SJSA1 (cell line): ENCODE measurements around the gene ST6GALNAC1. TPM values are rescaled to one million over a fixed set of nuclear protein-coding genes. Genes with fewer than 3 reads are reported as not detected.

Experiments
- DNase-seq, 2 experiments: peaks; one replicate each; pipeline ENCODE4 v3.0.0-alpha.2; 2015 to 2020; ENCODE audit warnings: low spot score in 2 of 2, low read depth in 1 of 2
- H3K27ac ChIP-seq: fragments of 250-450 bp; sonication (Bioruptor Pico); 2 replicates; pipeline ENCODE4 v1.5.1; 2020; ENCODE audit warnings: mild to moderate bottlenecking, moderate library complexity
- H3K27me3 ChIP-seq: fragments of 250-450 bp; sonication (Bioruptor Pico); replicated peaks from 2 replicates; pipeline ENCODE4 v1.5.1; 2020; ENCODE audit warnings: mild to moderate bottlenecking, moderate library complexity
- H3K36me3 ChIP-seq: fragments of 250-450 bp; sonication (Bioruptor Pico); 2 replicates; pipeline ENCODE4 v1.5.1; 2020; ENCODE audit warnings: mild to moderate bottlenecking
- H3K4me1 ChIP-seq: fragments of 250-450 bp; sonication (Bioruptor Pico); replicated peaks from 2 replicates; pipeline ENCODE4 v1.6.1; 2021; ENCODE audit warnings: mild to moderate bottlenecking
- H3K4me3 ChIP-seq: fragments of 250-450 bp; sonication (Bioruptor Pico); 2 replicates; pipeline ENCODE4 v1.5.1; 2020; ENCODE audit warnings: mild to moderate bottlenecking
- H3K9me3 ChIP-seq: fragments of 250-450 bp; sonication (Bioruptor Pico); replicated peaks from 2 replicates; pipeline ENCODE4 v1.5.1; 2020; ENCODE audit warnings: mild to moderate bottlenecking
- total RNA-seq: library from RNA; depleted of rRNA; stranded (reverse); fragments of >200 nt; shearing (Covaris generic); gene quantifications from 2 replicates; pipeline ENCODE4 v1.2.3, GENCODE V29; 2014

Gene ST6GALNAC1
- total RNA-seq, 1 experiment from 2014 or later: not detected

GRCh38 chr17:76683011-76683755 is 39.6 kb upstream of the ST6GALNAC1 start:
- Histone ChIP-seq H3K27ac (no peak overlapping the region), H3K4me1 (peaks cover 38% of the 10 kb centered on the region), H3K9me3 (no peaks in the 10 kb centered on the region), H3K27me3 (no peaks in the 10 kb centered on the region), H3K36me3 (peaks cover 89% of the 10 kb centered on the region), H3K4me3 (no peak overlapping the region)
- peak; percentile 47 to 72 for DNase-seq

DNA sequence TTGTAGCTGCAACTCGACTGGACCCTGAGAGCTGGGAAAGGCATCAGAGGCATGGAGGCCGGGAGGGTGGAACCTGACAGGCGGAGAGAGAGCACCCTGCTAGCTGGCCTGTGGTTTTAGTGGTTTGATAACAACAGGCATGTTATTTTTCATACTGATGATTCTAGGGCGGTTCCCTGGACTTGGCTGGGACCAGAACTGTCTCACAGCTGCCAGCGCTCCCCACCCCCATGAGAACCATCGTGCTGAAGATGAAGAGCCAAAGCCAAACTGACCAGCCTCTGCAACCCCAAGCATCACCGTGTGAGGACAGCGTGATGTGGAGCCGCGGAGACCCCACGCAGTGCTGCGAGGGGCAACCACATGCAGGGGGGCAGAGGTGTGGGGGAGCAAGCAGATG is 38.7 kb upstream of the ST6GALNAC1 start:
- Histone ChIP-seq H3K4me1 (peaks cover 29% of the 10 kb centered on the region), H3K27ac (no peak overlapping the region), H3K4me3 (no peak overlapping the region), H3K9me3 (no peaks in the 10 kb centered on the region), H3K27me3 (no peaks in the 10 kb centered on the region), H3K36me3 (peaks cover 88% of the 10 kb centered on the region)
- DNase-seq: peak; percentile 68 to 69

GRCh38 chr17:76681222-76682137 is 37.9 kb upstream of the ST6GALNAC1 start:
- Histone ChIP-seq H3K4me1 (peaks cover 36% of the 10 kb centered on the region), H3K27me3 (no peaks in the 10 kb centered on the region), H3K27ac (no peak overlapping the region), H3K9me3 (no peaks in the 10 kb centered on the region), H3K4me3 (no peak overlapping the region), H3K36me3 (peaks cover 88% of the 10 kb centered on the region)
- DNase-seq: peak; percentile 84 to 88

- Histone ChIP-seq H3K36me3 (peaks cover 86% of the 10 kb centered on the region), H3K4me3 (no peak overlapping the region), H3K27me3 (no peaks in the 10 kb centered on the region), H3K4me1 (peaks cover 44% of the 10 kb centered on the region), H3K9me3 (no peaks in the 10 kb centered on the region), H3K27ac (no peak overlapping the region)
- no peak for DNase-seq
Measured at GRCh38 chr17:76679239-76679638, 35.7 kb upstream of the ST6GALNAC1 start.

DNA sequence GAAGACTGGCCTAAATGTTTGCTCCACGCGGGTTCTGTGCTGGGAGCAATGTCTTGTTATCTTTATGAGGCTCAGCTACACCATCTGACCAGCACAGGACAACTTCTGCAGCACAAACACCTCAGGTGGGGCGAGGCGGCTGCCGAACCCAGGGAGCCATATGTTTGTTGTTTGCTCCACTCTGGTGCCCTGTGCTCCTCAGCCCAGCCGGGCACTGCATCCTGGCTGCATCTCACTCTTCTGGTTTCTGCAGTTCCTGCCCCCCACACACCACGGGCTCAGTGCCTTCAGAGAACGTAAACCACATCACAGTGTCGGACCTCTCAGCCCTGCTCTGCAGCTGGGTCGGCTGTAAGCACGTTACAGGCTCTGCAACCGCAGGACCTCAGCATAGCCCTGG is 34.8 kb upstream of the ST6GALNAC1 start:
- H3K4me3 ChIP-seq: no peak overlapping the region
- H3K36me3 ChIP-seq: peaks cover 82% of the 10 kb centered on the region
- H3K27me3 ChIP-seq: no peaks in the 10 kb centered on the region

DNA sequence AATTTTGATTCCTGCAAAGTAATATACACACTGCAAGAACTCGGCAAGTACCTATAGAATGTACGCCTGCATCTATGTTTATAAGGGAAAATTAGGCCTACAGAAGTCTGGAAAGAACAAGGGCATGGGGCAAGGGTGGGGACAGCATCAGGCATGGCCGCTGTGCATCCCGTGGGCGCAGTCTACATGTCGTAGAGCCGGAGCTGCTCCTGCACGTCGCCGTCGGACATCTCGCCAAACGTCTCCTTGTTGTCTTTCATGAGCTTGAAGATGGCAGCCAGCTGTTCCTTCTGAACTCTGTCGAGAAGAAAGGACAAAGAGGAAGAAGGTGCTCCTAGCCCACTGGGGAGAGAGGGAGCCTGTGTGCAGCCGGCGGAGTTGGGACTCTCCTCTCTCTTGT is 33.8 kb upstream of the ST6GALNAC1 start:
- no peak overlapping the region for H3K27ac ChIP-seq
- H3K4me1 ChIP-seq: peaks cover 47% of the 10 kb centered on the region
- H3K36me3 ChIP-seq: peaks cover 73% of the 10 kb centered on the region
- H3K4me3 ChIP-seq: no peak overlapping the region
- H3K9me3 ChIP-seq: no peaks in the 10 kb centered on the region
- H3K27me3 ChIP-seq: no peaks in the 10 kb centered on the region
- DNase-seq: no peak

More for the DNA sequence above, 34.8 kb upstream of the ST6GALNAC1 start:
- no peaks in the 10 kb centered on the region for H3K9me3 ChIP-seq
- no peak overlapping the region for H3K27ac ChIP-seq
- no peak for DNase-seq
- H3K4me1 ChIP-seq: peaks cover 47% of the 10 kb centered on the region

GRCh38 chr17:76676629-76677028 is 33.1 kb upstream of the ST6GALNAC1 start:
- Histone ChIP-seq H3K9me3 (no peaks in the 10 kb centered on the region), H3K27me3 (no peaks in the 10 kb centered on the region), H3K27ac (no peak overlapping the region), H3K4me1 (peaks cover 44% of the 10 kb centered on the region), H3K36me3 (peaks cover 65% of the 10 kb centered on the region), H3K4me3 (no peak overlapping the region)
- DNase-seq: no peak

- Histone ChIP-seq H3K36me3 (peaks cover 55% of the 10 kb centered on the region), H3K4me1 (peaks cover 46% of the 10 kb centered on the region), H3K27me3 (no peaks in the 10 kb centered on the region), H3K4me3 (no peak overlapping the region), H3K27ac (no peak overlapping the region), H3K9me3 (no peaks in the 10 kb centered on the region)
- DNase-seq: no peak
Measured at GRCh38 chr17:76675648-76676047, 32.1 kb upstream of the ST6GALNAC1 start.

DNA sequence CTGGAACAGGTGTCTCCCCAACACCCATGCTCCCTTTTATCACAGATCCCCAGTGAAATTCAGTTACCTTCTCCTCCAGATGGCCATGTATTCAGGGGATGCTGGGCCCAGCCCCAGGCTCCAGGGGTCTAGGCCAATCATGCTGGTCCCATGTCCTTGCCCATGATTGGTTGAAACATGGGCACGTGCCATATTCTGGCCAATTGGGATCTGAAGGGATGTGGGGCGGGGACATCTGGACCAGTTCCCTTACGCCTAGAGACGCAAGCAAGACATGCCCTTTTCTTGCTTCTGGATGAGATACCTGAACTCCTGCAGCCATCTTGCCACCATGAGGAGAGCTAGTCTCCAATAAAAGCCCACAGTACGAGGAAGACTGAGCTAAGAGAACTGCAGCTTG is 31.0 kb upstream of the ST6GALNAC1 start:
- H3K9me3 ChIP-seq: no peaks in the 10 kb centered on the region
- H3K36me3 ChIP-seq: peaks cover 53% of the 10 kb centered on the region
- no peak overlapping the region for H3K27ac ChIP-seq
- no peak for DNase-seq
- H3K27me3 ChIP-seq: no peaks in the 10 kb centered on the region
- H3K4me3 ChIP-seq: no peak overlapping the region
- peaks cover 54% of the 10 kb centered on the region for H3K4me1 ChIP-seq

GRCh38 chr17:76673729-76674128 is 30.2 kb upstream of the ST6GALNAC1 start:
- Histone ChIP-seq H3K9me3 (no peaks in the 10 kb centered on the region), H3K27ac (peak overlapping the region; percentile 2; the same call in 1 of the 2 replicates)
- peak in 1 of 2 experiments; percentile 47 for DNase-seq

GRCh38 chr17:76672892-76673291 is 29.3 kb upstream of the ST6GALNAC1 start:
- Histone ChIP-seq H3K4me3 (no peak overlapping the region), H3K36me3 (peaks cover 36% of the 10 kb centered on the region), H3K27ac (no peak overlapping the region), H3K27me3 (no peaks in the 10 kb centered on the region), H3K9me3 (no peaks in the 10 kb centered on the region), H3K4me1 (peaks cover 66% of the 10 kb centered on the region)
- DNase-seq: no peak

More at GRCh38 chr17:76673729-76674128, 30.2 kb upstream of the ST6GALNAC1 start:
- Histone ChIP-seq H3K36me3 (peaks cover 45% of the 10 kb centered on the region), H3K4me1 (peaks cover 60% of the 10 kb centered on the region), H3K4me3 (no peak overlapping the region), H3K27me3 (no peaks in the 10 kb centered on the region)

- no peak for DNase-seq
- H3K36me3 ChIP-seq: peaks cover 32% of the 10 kb centered on the region
Measured at GRCh38 chr17:76672270-76672851, 28.8 kb upstream of the ST6GALNAC1 start.

DNA sequence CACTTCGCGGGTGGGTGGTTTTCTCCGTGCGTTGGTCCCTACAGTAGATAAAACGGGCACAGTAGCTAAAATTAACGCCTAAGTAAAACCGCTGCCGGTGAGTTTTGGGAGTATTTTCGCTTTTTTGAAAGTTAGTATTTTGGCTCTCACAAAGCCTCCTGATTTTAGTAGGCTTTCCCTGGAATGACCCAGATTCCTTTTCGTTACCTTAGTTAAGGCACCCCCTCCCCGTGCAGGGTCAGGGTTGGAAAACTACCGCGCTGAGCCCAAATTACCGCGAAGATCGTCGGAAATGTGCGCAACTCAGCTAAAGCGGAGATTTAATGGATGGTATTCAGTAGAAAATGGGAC is 28.3 kb upstream of the ST6GALNAC1 start:
- Histone ChIP-seq H3K27me3 (no peaks in the 10 kb centered on the region), H3K9me3 (no peaks in the 10 kb centered on the region), H3K4me1 (peaks cover 69% of the 10 kb centered on the region), H3K36me3 (peaks cover 27% of the 10 kb centered on the region), H3K4me3 (peak overlapping the region; percentile 46), H3K27ac (peak overlapping the region; percentile 60)
- no peak for DNase-seq

More at GRCh38 chr17:76672270-76672851, 28.8 kb upstream of the ST6GALNAC1 start:
- Histone ChIP-seq H3K9me3 (no peaks in the 10 kb centered on the region), H3K4me3 (peak overlapping the region; percentile 46), H3K27ac (peak overlapping the region; percentile 60), H3K27me3 (no peaks in the 10 kb centered on the region), H3K4me1 (peaks cover 72% of the 10 kb centered on the region)
